HG03521 (cell line): ENCODE measurements around the gene JAM3.

ENCODE experiments used
- ATAC-seq: cut with Tn5 transposase; IDR thresholded peaks from one replicate; pipeline ENCODE4 v1.9.1; 2021; ENCODE audit warnings: mild to moderate bottlenecking, moderate library complexity; ENCODE audit not compliant: unreplicated experiment

The JAM3 gene

GRCh38 chr11:134142536-134142935, 73.7 kb downstream of the JAM3 start:
- ATAC-seq = no peak

- ATAC-seq = no peak
Observed at GRCh38 chr11:134143801-134144200, 74.9 kb downstream of the JAM3 start.

GRCh38 chr11:134144744-134145143, 75.9 kb downstream of the JAM3 start:
- no peak for ATAC-seq

- ATAC-seq = no peak
Observed at GRCh38 chr11:134145715-134146114, 76.8 kb downstream of the JAM3 start.

GRCh38 chr11:134146598-134146997, 77.7 kb downstream of the JAM3 start:
- no peak for ATAC-seq

- no peak for ATAC-seq
Observed at GRCh38 chr11:134149371-134149770, 80.5 kb downstream of the JAM3 start.

GRCh38 chr11:134150195-134150903, 81.5 kb downstream of the JAM3 start:
- no peak for ATAC-seq

- ATAC-seq = no peak
Observed at GRCh38 chr11:134151083-134151747, 82.3 kb downstream of the JAM3 start.

- no peak for ATAC-seq
Observed at GRCh38 chr11:134152696-134153095, 83.8 kb downstream of the JAM3 start.

- ATAC-seq = no peak
Observed at GRCh38 chr11:134153147-134153905, 84.5 kb downstream of the JAM3 start.

- ATAC-seq = no peak
Observed at GRCh38 chr11:134154441-134154840, 85.6 kb downstream of the JAM3 start.

GRCh38 chr11:134155456-134155855, 86.6 kb downstream of the JAM3 start:
- ATAC-seq = no peak

- no peak for ATAC-seq
Observed at GRCh38 chr11:134155946-134156865, 87.3 kb downstream of the JAM3 start.

GRCh38 chr11:134157451-134157850, 88.6 kb downstream of the JAM3 start:
- no peak for ATAC-seq

GRCh38 chr11:134158023-134158422, 89.2 kb downstream of the JAM3 start:
- no peak for ATAC-seq

GRCh38 chr11:134159652-134160051, 90.8 kb downstream of the JAM3 start:
- ATAC-seq = no peak

- ATAC-seq = no peak
Observed at GRCh38 chr11:134164490-134165370, 95.9 kb downstream of the JAM3 start.

GRCh38 chr11:134170177-134170918, 101.5 kb downstream of the JAM3 start:
- no peak for ATAC-seq

GRCh38 chr11:134170919-134171281, 102.0 kb downstream of the JAM3 start:
- no peak for ATAC-seq
